GM12878 (cell line): Measurements from ENCODE around the gene TTLL3.

Source experiments
- CEBPB ChIP-seq, 2 experiments: fragments of 150-350 bp in 1 of 2; IDR thresholded peaks; 2 replicates each; pipeline ENCODE4 v1.6.1; 2012 to 2014; ENCODE audit warnings: low read depth in 2 of 2, low read length in 2 of 2, borderline replicate concordance in 1 of 2, inconsistent platforms in 1 of 2
- GABPA ChIP-seq: IDR thresholded peaks from 2 replicates; pipeline ENCODE4 v1.6.1; 2014; ENCODE audit warnings: antibody characterized with exemption, low read depth, mild to moderate bottlenecking, inconsistent platforms
- HDAC2 ChIP-seq: fragments of 200-600 bp; sonication (generic); IDR thresholded peaks from 2 replicates; pipeline ENCODE4 v1.6.1; 2017
- JUNB ChIP-seq: IDR thresholded peaks from 2 replicates; pipeline ENCODE4 v1.6.1; 2016; ENCODE audit warnings: antibody characterized with exemption, mild to moderate bottlenecking
- MXI1 ChIP-seq: fragments of 150-350 bp; IDR thresholded peaks from 2 replicates; pipeline ENCODE4 v1.6.1; 2011; ENCODE audit warnings: low read depth, mild to moderate bottlenecking, inconsistent platforms, low read length, improper control_type of control experiment
- PBX3 ChIP-seq: IDR thresholded peaks from 2 replicates; pipeline ENCODE4 v1.6.1; 2011; ENCODE audit warnings: mild to moderate bottlenecking, low read depth, low read length, moderate library complexity; ENCODE audit not compliant: insufficient replicate concordance
- POLR2A ChIP-seq: IDR thresholded peaks from 2 replicates; pipeline ENCODE4 v1.6.1; 2011; ENCODE audit warnings: low read depth, mild to moderate bottlenecking, low read length
- POLR2AphosphoS5 ChIP-seq: IDR thresholded peaks from 2 replicates; pipeline ENCODE4 v1.6.1; 2011; ENCODE audit warnings: mild to moderate bottlenecking, low read length, inconsistent platforms
- TCF7 ChIP-seq: IDR thresholded peaks from 2 replicates; pipeline ENCODE4 v1.6.1; 2014; ENCODE audit warnings: antibody characterized with exemption, borderline replicate concordance
- TF ChIP-seq, protein P1 (sequence below), 3 experiments: IDR thresholded peaks in 2 of 3; conservative IDR thresholded peaks in 1 of 3; 2 replicates each; pipeline ENCODE4 v1.5.1; 2011; ENCODE audit warnings: low read depth in 3 of 3, low read length in 3 of 3, mild to moderate bottlenecking in 3 of 3, control low read depth in 2 of 3, moderate library complexity in 2 of 3, inconsistent platforms in 1 of 3, mixed read lengths in 1 of 3; ENCODE audit not compliant: control insufficient read depth in 2 of 3, insufficient read depth in 1 of 3; ENCODE audit errors: extremely low read depth in 1 of 3
- TF ChIP-seq, protein P2 (sequence below): IDR thresholded peaks from 2 replicates; pipeline ENCODE4 v1.6.1; 2012; ENCODE audit warnings: low read depth, low read length, improper control_type of control experiment

GRCh38 chr3:9797196-9797945, 12.7 kb upstream of the TTLL3 start:
- 0 out of 2 replicates have a peak, but pooled peaks have one; percentile 61 for TF ChIP-seq POLR2AphosphoS5
- no peak for TF ChIP-seq POLR2A
- TF ChIP-seq, protein P1, sequence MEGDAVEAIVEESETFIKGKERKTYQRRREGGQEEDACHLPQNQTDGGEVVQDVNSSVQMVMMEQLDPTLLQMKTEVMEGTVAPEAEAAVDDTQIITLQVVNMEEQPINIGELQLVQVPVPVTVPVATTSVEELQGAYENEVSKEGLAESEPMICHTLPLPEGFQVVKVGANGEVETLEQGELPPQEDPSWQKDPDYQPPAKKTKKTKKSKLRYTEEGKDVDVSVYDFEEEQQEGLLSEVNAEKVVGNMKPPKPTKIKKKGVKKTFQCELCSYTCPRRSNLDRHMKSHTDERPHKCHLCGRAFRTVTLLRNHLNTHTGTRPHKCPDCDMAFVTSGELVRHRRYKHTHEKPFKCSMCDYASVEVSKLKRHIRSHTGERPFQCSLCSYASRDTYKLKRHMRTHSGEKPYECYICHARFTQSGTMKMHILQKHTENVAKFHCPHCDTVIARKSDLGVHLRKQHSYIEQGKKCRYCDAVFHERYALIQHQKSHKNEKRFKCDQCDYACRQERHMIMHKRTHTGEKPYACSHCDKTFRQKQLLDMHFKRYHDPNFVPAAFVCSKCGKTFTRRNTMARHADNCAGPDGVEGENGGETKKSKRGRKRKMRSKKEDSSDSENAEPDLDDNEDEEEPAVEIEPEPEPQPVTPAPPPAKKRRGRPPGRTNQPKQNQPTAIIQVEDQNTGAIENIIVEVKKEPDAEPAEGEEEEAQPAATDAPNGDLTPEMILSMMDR (IDR thresholded peaks at IDR 0.05 in 2 of 3, conservative IDR thresholded peaks at IDR 0.05 in 1 of 3; ENCODE audit: control insufficient read depth in 2 of 3, extremely low read depth in 1 of 3, insufficient read depth in 1 of 3, low read depth in 3 of 3, low read length in 3 of 3): no peak
- no peak for TF ChIP-seq HDAC2
- no peak for TF ChIP-seq MXI1
- no peak for TF ChIP-seq PBX3
- no peak for TF ChIP-seq JUNB
- no peak for TF ChIP-seq GABPA
- no peak for TF ChIP-seq CEBPB (IDR thresholded peaks at IDR 0.05; ENCODE audit: borderline replicate concordance in 1 of 2, low read depth in 2 of 2, low read length in 2 of 2)
- TF ChIP-seq, protein P2, sequence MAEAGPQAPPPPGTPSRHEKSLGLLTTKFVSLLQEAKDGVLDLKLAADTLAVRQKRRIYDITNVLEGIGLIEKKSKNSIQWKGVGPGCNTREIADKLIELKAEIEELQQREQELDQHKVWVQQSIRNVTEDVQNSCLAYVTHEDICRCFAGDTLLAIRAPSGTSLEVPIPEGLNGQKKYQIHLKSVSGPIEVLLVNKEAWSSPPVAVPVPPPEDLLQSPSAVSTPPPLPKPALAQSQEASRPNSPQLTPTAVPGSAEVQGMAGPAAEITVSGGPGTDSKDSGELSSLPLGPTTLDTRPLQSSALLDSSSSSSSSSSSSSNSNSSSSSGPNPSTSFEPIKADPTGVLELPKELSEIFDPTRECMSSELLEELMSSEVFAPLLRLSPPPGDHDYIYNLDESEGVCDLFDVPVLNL: no peak
- no peak for TF ChIP-seq TCF7
